GM21529 (cell line): ENCODE data around the gene CAMK2D.
A peak's percentile ranks its signal among the peaks of the same experiment; 100 is the strongest.
"Not testable (repeated sequence)": the region's sequence is repeated elsewhere in the genome, so short reads cannot be mapped to it uniquely, and the experiment has no call there.

ENCODE experiments used
- ATAC-seq: cut with Tn5 transposase; IDR thresholded peaks from one replicate; pipeline ENCODE4 v1.9.1; 2021; ENCODE audit not compliant: unreplicated experiment

Gene CAMK2D

GRCh38 chr4:113761620-113762185 is at the start of gene CAMK2D:
TSS of gene CAMK2D (minus strand) at chr4:113761738. CDS start at chr4:113761068, 670 bp downstream.
- ATAC-seq = peak; percentile 53

- no peak for ATAC-seq
These were observed 49.4 kb upstream of the CAMK2D start for GRCh38 chr4:113810906-113811305.

GRCh38 chr4:113809311-113809710 is 47.8 kb upstream of the CAMK2D start:
- no peak for ATAC-seq

GRCh38 chr4:113806850-113807249 is 45.3 kb upstream of the CAMK2D start:
- ATAC-seq = no peak

DNA sequence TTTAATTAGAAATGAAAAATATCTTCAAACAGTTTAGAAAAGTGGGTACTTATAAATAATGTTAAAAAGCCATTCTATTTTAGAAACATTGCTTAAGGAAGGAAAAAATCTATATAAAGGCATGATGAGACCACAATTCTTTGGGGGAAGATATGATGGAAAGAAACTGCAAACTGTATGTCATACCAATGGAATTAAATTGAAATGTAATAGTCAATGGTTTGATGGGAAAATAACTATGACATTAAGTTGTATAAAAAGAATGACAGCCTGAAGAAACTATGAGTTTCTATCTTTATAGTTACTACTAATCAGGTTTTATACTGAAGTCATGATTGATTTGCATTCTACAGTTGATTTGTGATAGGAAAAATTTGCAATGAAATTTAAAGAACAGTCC is 40.3 kb upstream of the CAMK2D start:
- ATAC-seq = no peak

- ATAC-seq = not testable (repeated sequence)
These were observed 34.8 kb upstream of the CAMK2D start for GRCh38 chr4:113796381-113796780.

GRCh38 chr4:113790478-113790877 is 28.9 kb upstream of the CAMK2D start:
- no peak for ATAC-seq

DNA sequence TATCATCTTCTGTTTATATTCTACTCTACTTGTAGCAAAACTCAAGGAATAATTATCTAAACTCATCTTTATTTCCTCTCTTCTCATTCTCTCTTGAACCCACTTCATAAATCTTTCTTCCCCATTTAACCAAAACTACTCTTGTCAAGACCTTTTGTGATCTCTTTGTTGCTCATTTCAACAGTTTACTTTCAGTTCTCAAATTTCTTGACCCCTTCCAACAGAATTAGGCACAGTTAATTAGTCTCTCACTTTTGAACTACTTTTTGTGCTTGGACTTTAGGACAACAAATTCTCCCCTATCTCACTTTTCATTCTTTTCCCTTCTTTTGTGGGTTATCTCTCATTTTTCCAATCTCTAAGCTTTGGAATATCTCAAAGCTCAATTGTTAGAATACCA is 27.4 kb upstream of the CAMK2D start:
- no peak for ATAC-seq

- no peak for ATAC-seq
These were observed 24.2 kb upstream of the CAMK2D start for GRCh38 chr4:113785781-113786180.

GRCh38 chr4:113784497-113785250 is 23.1 kb upstream of the CAMK2D start:
- ATAC-seq = no peak

DNA sequence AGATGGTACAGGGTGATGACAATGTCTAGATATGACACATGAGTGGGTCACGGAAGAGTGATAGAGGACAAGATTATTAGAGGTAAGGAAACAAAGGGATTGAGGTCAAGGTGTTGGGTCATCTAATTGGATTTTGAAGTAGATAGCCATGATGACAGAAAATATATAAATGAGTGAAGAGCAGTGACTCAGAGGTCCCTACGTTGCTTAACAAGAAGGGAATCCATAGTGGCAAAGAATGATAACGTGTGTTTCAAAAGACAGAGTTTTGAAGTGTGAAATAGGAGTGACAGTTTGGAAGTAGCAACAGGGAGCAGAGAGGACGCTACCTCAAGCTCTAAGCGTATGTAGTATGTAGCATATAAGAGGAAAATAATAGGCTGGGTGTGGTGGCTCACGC is 22.2 kb upstream of the CAMK2D start:
- no peak for ATAC-seq

- no peak for ATAC-seq
These were observed 21.8 kb upstream of the CAMK2D start for GRCh38 chr4:113783289-113783688.

- ATAC-seq = peak; percentile 66
These were observed 20.0 kb upstream of the CAMK2D start for GRCh38 chr4:113781439-113782040.

- no peak for ATAC-seq
These were observed 15.1 kb upstream of the CAMK2D start for GRCh38 chr4:113776679-113777078.

DNA sequence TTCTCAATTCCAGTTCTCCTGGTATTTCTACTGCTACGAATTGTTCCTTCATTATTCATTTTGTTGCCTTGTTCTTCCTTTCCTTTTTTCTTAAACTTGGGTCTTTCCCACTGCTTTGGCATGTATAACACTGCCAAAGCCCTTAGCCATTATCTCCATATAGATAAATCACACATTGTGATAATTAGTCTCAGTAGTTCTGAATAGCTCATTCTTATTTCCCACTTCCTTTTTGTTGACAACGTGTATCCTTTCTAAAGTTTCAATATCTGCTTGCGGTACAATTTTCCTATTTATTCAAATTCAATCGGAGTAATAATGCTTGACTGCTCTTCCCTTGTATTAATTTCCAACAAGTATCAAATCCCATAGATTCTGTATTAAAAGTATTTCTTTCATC is 14.5 kb upstream of the CAMK2D start:
- ATAC-seq = no peak

GRCh38 chr4:113773756-113774155 is 12.2 kb upstream of the CAMK2D start:
- ATAC-seq = no peak

DNA sequence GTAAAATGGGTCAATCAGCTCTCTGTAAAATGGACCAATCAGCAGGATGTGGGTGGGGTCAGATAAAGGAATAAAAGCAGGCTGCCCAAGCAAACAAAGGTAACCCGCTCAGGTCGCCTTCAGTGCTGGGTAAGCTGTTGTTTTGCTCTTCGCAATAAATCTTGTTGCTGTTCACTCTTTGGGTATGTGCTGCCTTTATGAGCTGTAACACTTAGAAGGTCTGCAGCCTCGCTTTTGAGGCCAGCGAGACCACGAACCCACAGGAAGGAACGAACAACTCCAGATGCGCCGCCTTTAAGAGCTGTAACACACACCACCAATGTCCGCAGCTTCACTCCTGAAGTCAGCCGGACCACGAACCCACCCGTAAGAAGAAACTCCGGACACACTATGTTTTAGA is 11.5 kb upstream of the CAMK2D start:
- no peak for ATAC-seq

DNA sequence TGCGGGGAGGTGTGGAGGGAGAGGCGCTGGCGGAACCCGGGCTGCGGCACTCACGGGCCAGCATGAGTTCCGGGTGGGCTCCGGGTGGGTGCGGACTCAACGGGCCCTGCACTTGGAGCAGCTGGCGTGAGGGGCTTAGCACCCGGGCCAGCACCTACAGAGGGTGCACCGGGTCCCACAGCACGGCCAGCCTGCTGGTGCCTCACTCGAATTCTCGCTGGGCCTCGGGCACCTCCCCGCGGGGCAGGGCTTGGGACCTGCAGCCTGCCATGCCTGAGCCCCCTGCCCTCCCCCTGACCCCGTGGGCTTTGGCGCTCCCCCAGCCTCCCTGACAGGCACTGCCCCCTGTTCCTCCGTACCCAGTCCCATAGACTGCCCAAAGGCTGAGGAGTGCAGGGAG is 10.8 kb upstream of the CAMK2D start:
- no peak for ATAC-seq

GRCh38 chr4:113769744-113770143 is 8.2 kb upstream of the CAMK2D start:
- ATAC-seq = no peak

GRCh38 chr4:113768952-113769351 is 7.4 kb upstream of the CAMK2D start:
- no peak for ATAC-seq

DNA sequence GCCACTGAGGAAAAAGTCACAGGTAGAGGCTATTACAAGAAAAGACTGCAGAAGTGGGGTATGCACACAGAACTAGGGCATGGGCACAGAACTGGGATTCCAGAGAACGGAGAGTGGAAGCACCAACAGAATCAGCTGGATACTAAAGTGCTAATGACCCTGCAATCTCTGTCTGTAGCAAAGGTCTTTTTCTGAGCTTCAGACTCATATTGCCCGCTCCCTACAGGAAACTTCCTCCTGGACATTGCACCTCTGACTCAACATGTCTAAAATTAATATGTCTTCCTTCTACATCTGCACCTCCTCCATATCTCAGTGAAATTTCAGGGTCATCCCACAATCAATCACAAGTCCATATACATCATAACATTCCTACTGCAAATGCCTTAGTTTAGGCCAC is 5.3 kb upstream of the CAMK2D start:
- no peak for ATAC-seq

DNA sequence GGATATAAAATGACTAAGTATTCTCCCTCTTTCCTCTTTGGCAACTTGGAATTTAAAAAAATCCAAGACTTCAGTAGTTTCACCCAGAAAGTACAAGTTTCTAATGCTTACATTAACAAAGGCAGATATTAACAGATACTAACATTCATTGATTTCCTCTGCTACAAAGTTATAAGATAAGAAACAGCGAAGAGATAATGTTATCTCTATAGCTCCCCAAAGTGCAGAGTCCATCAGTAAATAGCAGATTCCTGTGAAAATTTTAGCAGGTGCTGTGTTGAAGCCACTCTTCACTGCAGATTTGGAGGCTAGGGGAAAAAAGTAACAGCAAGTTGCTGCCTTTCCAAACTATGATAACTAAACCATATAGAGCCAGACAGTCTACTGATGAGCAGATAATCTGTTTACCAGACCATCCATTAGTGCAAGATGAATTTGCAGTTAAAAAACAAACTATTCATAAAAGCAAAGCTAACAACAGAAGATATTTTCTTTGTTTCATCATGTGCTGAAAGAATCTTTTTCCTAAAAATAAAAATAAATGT is 3.3 kb upstream of the CAMK2D start:
- no peak for ATAC-seq
